AG10803 (cell line): ENCODE data around the gene TMEM243.
"Not testable (repeated sequence)": the region's sequence is repeated elsewhere in the genome, so short reads cannot be mapped to it uniquely, and the experiment has no call there.

Source experiments
- DNase-seq: peaks from one replicate; pipeline ENCODE4 v3.0.0; 2010; ENCODE audit warnings: low read depth
- H3K4me3 ChIP-seq: 2 replicates; pipeline ENCODE4 v1.5.1; 2011; ENCODE audit warnings: mild to moderate bottlenecking, low read length, control low read depth
- TF ChIP-seq, protein P1 (sequence below): conservative IDR thresholded peaks from 2 replicates; pipeline ENCODE4 v1.5.1; 2011; ENCODE audit warnings: mild to moderate bottlenecking, low read length, control low read depth, inconsistent platforms

TMEM243 gene, protein sequence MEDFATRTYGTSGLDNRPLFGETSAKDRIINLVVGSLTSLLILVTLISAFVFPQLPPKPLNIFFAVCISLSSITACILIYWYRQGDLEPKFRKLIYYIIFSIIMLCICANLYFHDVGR

DNA sequence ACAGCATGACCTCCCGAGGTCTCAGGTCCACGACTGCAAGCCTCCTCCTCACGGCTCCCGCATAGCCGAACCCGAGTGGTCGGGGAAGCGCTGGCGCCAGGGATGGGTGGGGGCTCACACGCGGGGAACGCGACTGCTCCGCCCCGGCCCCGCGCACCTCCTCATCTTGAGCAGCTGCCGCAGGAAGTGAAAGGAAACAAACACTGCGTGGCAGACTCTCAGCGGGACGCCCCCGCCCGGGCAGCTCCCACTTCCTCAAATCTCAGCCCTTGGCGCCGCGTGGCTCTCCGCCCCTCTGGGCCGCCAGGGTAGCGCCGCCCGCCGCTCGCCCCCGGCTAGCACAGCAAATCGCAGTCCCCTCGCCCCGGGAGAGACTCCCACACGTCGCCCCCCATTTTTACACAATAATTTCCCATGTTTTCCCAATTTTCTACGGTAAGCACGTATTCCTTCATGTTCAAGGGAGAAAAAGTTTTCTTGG is at the start of gene TMEM243:
Gene TMEM243, minus strand, starts transcription at position 188 of the 481 bp plus-strand sequence. CDS start 229 bp downstream, outside the sequence.
- DNase-seq: peak; percentile 68
- peak within 1 kb of the TSS; percentile 95 for H3K4me3 ChIP-seq
- TF ChIP-seq, protein P1, sequence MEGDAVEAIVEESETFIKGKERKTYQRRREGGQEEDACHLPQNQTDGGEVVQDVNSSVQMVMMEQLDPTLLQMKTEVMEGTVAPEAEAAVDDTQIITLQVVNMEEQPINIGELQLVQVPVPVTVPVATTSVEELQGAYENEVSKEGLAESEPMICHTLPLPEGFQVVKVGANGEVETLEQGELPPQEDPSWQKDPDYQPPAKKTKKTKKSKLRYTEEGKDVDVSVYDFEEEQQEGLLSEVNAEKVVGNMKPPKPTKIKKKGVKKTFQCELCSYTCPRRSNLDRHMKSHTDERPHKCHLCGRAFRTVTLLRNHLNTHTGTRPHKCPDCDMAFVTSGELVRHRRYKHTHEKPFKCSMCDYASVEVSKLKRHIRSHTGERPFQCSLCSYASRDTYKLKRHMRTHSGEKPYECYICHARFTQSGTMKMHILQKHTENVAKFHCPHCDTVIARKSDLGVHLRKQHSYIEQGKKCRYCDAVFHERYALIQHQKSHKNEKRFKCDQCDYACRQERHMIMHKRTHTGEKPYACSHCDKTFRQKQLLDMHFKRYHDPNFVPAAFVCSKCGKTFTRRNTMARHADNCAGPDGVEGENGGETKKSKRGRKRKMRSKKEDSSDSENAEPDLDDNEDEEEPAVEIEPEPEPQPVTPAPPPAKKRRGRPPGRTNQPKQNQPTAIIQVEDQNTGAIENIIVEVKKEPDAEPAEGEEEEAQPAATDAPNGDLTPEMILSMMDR: peak; percentile 21; the same call in 1 of the 2 replicates

DNA sequence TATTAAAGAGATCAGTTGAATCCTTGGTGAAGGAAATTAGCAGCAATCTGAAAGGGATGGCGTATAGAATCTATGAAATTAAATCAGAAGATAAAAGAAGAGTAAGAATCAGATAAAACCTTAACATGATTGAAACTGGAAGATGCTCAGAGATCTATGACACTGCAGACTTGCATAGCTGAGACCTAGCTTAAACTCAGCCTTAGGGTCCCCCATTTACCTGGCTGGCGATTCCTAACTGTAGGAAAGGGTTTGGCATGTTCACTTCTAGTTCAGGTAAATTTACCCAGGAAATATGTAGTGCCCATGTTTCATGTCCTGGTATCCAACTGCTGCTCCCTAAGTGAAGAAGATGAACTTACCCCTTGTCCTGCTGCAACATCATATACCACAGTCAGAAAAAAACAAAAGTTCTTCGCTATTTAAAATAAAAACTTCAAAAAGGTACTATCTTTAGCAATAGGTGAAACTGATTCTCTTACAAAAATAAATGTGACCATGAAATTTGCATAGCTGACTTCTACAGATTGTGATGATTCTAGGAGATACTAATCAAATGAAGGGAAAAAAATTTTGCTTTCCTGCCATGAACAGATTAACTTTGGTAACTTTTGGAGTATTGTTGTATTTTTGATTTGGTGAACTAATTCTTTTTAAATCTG is 47.8 kb upstream of the TMEM243 start:
- no peak for DNase-seq
- no peak overlapping the region for H3K4me3 ChIP-seq
- TF ChIP-seq, protein P1: no peak

DNA sequence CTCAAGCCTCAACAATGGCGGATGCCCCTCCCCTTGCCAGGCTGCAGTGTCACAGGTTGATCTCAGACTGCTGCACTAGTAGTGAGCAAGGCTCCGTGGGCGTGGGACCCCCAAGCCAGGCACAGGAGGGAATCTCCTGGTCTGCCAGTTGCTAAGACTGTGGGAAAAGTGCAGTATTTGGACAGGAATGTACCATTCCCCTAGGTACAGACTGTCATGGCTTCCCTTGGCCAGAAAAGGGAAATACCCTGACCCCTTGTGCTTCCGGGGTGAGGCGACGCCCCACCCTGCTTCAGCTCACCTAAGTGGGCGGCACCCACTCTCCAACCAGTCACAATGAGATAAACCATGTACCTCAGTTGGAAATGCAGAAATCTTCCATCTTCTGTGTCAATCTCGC is 44.0 kb upstream of the TMEM243 start:
- no peak for DNase-seq
- H3K4me3 ChIP-seq: no peak overlapping the region
- TF ChIP-seq, protein P1: no peak

DNA sequence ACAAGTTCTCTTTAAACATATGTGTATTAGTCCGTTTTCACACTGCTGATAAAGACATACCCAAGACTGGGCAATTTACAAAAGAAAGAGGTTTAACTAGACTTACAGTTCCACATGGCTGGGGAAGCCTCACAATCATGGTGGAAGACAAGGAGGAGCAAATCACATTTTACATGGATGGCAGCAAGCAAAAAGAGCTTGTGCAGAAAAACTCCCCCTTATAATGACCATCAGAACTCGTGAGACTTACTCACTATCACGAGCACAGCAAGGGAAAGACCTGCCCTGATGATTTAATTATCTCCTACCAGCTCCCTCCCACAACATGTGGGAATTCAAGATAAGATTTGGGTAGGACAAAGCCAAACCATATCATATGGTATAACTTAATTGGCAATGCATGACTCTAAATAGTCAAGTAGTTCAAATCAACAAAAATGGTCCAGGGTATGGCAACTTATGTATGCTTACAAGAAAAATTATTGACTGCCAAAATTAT is 34.1 kb upstream of the TMEM243 start:
- no peak overlapping the region for H3K4me3 ChIP-seq
- no peak for DNase-seq
- TF ChIP-seq, protein P1: no peak

DNA sequence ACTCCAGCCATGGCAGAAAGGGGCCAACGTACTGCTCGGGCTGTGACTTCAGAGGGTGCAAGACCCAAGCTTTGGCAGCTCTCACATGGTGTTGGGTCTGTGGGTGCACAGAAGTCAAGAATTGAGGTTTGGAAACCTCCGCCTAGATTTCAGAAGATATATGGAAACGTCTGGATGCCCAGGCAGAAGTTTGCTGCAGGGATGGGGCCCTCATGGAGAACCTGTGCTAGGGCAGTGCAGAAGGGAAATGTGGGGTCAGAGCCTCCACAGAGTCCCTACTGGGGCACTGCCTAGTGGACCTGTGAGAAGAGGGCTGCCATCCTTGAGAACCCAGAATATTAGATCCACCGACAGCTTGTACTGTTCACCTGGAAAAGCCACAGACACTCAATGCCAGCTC is 26.1 kb upstream of the TMEM243 start:
- not testable (repeated sequence) for H3K4me3 ChIP-seq, DNase-seq

DNA sequence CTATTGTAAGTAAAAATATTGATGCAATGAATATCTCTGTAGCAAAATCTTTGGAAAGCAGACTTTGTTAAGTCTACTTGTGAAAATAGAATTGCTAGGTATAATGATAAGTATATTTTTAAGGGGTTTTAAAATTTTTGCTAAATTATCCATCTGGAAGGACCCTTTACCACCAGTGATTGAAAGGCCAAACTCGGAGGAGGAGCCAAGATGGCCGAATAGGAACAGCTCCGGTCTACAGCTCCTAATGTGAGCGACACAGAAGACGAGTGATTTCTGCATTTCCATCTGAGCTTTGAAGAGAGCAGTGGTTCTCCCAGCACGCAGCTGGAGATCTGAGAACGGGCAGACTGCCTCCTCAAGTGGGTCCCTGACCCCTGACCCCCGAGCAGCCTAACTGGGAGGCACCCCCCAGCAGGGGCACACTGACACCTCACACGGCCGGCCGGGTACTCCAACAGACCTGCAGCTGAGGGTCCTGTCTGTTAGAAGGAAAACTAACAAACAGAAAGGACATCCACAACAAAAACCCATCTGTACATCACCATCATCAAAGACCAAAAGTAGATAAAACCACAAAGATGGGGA is 19.0 kb upstream of the TMEM243 start:
- not testable (repeated sequence) for H3K4me3 ChIP-seq, DNase-seq

DNA sequence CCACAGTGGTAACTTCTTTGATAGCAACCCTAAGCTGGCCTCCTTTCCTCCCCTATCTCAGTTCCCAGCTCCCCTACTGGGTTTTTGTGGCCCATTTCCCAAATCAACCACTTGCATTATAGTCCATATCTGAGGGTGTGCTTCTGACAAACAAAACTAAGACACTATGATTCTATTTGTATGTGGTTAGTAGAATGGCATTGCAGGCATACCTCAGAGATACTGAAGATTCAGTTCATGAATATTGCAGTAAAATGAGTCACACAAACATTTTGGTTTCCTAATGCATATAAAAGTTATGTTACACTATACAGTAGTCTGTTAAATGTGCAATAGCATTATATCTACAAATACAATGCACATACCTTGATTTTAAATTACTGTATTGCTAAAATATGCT is 15.4 kb upstream of the TMEM243 start:
- TF ChIP-seq, protein P1: no peak
- no peak overlapping the region for H3K4me3 ChIP-seq
- peak; percentile 46 for DNase-seq

DNA sequence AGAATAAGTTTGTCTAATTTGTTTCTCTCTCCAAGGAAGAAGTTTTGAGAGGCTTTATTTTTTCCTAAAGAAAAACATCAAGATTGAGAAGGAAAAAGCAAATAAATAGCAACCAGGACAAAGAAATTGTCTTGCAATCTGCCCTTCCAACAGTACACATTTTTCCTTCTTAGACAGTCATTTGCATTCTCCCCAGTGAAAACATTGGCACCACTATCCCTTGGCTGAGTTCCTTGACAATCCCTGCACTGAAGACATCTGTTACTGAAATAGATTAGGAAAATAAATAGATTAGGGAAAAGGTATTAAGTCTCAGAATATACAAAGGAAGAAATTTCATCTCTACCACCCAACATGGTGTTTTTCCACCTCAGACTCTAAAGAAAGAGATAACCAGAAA is 12.2 kb upstream of the TMEM243 start:
- peak; percentile 40 for DNase-seq
- H3K4me3 ChIP-seq: no peak overlapping the region
- TF ChIP-seq, protein P1: no peak
